Testis (tissue), 3 donors: ENCODE measurements around the gene RASL10B. TPM values are rescaled to one million over a fixed set of nuclear protein-coding genes. Genes with fewer than 3 reads are reported as not detected.
A peak's percentile ranks its signal among the peaks of the same experiment; 100 is the strongest.

Experiments used
- DNase-seq: peaks from one replicate; pipeline ENCODE4 v3.0.0-alpha.2; 2019
- H3K27ac ChIP-seq, 2 donors: fragments of 200-600 bp; sonication (generic); one replicate each; pipeline ENCODE4 v1.5.1; 2019
- H3K27me3 ChIP-seq: fragments of 200-600 bp; sonication (generic); one replicate; pipeline ENCODE4 v1.5.1; 2019
- H3K36me3 ChIP-seq: fragments of 200-600 bp; sonication (generic); one replicate; pipeline ENCODE4 v1.5.1; 2017; ENCODE audit warnings: low read depth; ENCODE audit errors: missing control alignments
- H3K4me1 ChIP-seq: fragments of 200-600 bp; sonication (generic); one replicate; pipeline ENCODE4 v1.5.1; 2019
- H3K4me3 ChIP-seq, 2 donors: fragments of 200-600 bp; sonication (generic); one replicate each; pipeline ENCODE4 v1.5.1; 2017 to 2019
- H3K9me3 ChIP-seq: fragments of 200-600 bp; sonication (generic); one replicate; pipeline ENCODE4 v1.5.1; 2017
- POLR2A ChIP-seq: fragments of 450-650 bp; IDR thresholded peaks from one replicate; pipeline ENCODE4 v1.6.1; 2017; ENCODE audit warnings: antibody characterized with exemption, mild to moderate bottlenecking, moderate library complexity
- WGBS, 2 donors: methylation state at CpG; one replicate each; pipeline ENCODE4 v1.1.5; 2018; 5-methylcytosine and 5-hydroxymethylcytosine counted together
- intact Hi-C: fragments of 100-400 bp; cut with DNase I; formaldehyde crosslinking; loops from one replicate; pipeline ENCODE4 v1.15.1; 2023; ENCODE audit warnings: low total_unique reads
- polyA plus RNA-seq: library from polyadenylated mRNA; stranded (reverse); fragments of 350-450 nt; fragmentation: Illumina TruSeq; extraction: RNeasy Lipid Tissue Mini Kit (QIAGEN cat#74804); gene quantifications from one replicate; pipeline ENCODE4 v1.2.3, GENCODE V29; 2014; ENCODE audit warnings: low read depth, low replicate concordance; ENCODE audit not compliant: insufficient read depth
- total RNA-seq, 2 donors: library from RNA; depleted of rRNA; stranded (reverse); fragments of >200 nt; gene quantifications; one replicate each; pipeline ENCODE4 v1.2.3, GENCODE V29; 2016
- TF ChIP-seq, protein P1 (sequence below), 3 experiments: fragments of 450-650 bp in 2 of 3; fragments of 200-600 bp in 1 of 3; sonication (generic) in 1 of 3; IDR thresholded peaks; one replicate each; pipeline ENCODE4 v1.5.1; 2016 to 2019; ENCODE audit warnings: antibody characterized with exemption in 3 of 3, mild to moderate bottlenecking in 2 of 3, moderate library complexity in 1 of 3

RASL10B gene
- total and polyA plus RNA-seq, 3 donors from 2014 or later: 2.5 to 4.8 (median 3.8) TPM

DNA sequence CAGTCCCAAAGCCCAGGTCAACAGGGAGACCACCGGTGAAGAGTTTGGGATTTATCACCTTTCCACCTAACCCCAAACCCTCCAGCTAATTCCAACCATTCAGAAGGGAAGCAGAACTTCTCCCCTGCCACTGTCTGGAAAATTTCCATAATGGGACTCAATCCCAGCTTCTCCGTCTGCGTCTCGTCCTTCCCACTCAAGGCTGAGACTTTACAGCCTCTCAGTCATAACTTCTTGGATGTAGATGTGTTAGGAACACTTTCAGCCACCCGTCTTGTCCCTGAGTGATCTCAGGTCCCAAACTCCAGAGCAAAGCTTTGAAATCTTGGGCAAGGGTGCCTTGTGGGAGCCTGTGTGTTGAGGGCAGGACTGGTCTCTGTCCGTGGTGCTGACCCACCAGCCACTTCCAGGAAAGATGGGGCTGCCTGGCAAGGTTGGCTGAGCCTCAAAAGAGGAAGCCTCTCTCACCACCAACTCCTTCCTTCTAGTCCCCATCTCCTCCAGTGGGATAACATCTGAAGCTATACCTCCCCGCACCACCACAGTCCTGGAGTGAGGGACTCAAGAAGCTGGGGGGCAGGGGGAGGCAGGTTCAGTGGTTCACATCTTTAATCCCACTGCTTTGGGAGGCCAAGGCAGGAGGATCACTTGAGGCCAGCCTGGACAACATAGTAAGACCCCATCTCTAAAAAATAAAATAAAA, 12.3 kb downstream of the RASL10B start:
- Histone ChIP-seq H3K4me3 (no peak overlapping the region), H3K4me1 (no peaks in the 10 kb centered on the region), H3K36me3 (no peaks in the 10 kb centered on the region), H3K27ac (no peak overlapping the region), H3K27me3 (no peaks in the 10 kb centered on the region), H3K9me3 (no peaks in the 10 kb centered on the region)
- 46 to 59% methylated on average over 6 to 7 of the region's 7 CpGs for WGBS, 2 donors
- intact Hi-C loops: no loop called here
- peak; percentile 46 for DNase-seq
- no peak for TF ChIP-seq POLR2A
- TF ChIP-seq, protein P1, sequence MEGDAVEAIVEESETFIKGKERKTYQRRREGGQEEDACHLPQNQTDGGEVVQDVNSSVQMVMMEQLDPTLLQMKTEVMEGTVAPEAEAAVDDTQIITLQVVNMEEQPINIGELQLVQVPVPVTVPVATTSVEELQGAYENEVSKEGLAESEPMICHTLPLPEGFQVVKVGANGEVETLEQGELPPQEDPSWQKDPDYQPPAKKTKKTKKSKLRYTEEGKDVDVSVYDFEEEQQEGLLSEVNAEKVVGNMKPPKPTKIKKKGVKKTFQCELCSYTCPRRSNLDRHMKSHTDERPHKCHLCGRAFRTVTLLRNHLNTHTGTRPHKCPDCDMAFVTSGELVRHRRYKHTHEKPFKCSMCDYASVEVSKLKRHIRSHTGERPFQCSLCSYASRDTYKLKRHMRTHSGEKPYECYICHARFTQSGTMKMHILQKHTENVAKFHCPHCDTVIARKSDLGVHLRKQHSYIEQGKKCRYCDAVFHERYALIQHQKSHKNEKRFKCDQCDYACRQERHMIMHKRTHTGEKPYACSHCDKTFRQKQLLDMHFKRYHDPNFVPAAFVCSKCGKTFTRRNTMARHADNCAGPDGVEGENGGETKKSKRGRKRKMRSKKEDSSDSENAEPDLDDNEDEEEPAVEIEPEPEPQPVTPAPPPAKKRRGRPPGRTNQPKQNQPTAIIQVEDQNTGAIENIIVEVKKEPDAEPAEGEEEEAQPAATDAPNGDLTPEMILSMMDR (IDR thresholded peaks at IDR 0.05): no peak

DNA sequence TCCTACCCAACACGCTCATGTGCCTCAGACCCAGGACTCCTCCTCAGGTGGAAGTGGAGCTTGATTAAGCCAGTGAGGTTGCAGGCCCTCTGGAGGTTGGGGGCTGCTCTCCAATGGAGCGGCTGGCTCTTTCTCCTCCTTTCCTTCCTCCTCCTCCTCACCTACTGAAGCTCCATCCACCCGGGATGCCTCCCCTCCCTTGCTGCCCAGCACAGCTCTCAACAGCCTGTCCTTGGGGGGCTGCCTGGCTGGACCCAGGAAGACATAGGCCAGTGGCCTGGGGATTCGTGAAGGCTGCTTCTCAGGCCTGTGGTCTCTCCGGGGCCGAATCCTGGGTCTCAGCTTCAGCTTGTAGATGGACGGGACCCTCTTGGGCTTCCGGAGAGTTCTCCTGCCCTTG, 13.4 kb downstream of the RASL10B start:
- intact Hi-C loops: no loop called here
- no peak for TF ChIP-seq POLR2A
- TF ChIP-seq, protein P1 (IDR thresholded peaks at IDR 0.05): no peak
- Histone ChIP-seq H3K9me3 (no peaks in the 10 kb centered on the region), H3K36me3 (no peaks in the 10 kb centered on the region), H3K4me1 (peaks cover 3% of the 10 kb centered on the region), H3K27me3 (no peaks in the 10 kb centered on the region), H3K4me3 (no peak overlapping the region), H3K27ac (no peak overlapping the region)
- 83% methylated on average over 4 to 6 of the region's 8 CpGs for WGBS, 2 donors
- DNase-seq: no peak

DNA sequence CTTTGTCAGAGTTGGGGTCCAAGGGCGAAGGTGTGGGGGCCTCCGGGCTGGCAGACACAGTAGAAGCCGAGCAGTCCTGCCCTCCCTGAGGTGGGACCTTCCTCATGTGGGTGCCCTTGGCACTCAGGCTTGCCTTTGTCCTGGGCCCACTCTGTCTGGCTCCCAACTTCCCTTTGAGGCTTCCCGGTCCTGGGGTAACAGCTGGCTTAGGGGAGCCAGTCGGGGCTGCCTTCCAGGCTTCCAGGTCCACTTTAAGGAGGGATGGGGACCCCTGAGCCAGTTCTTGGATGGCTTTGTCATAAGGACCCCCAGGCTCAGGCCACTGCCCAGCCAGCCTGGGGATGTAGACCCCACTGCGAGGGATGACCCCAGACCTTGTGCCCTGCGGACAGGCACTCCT, 13.8 kb downstream of the RASL10B start:
- WGBS, 2 donors: 60 to 86% methylated on average over 1 to 7 of the region's 7 CpGs
- H3K9me3 ChIP-seq: no peaks in the 10 kb centered on the region
- H3K4me3 ChIP-seq: no peak overlapping the region
- intact Hi-C loops: no loop called here
- peaks cover 7% of the 10 kb centered on the region for H3K4me1 ChIP-seq
- no peaks in the 10 kb centered on the region for H3K27me3 ChIP-seq
- H3K36me3 ChIP-seq: no peaks in the 10 kb centered on the region
- TF ChIP-seq POLR2A: no peak
- TF ChIP-seq, protein P1 (IDR thresholded peaks at IDR 0.05): no peak
- no peak overlapping the region for H3K27ac ChIP-seq
- DNase-seq: no peak

DNA sequence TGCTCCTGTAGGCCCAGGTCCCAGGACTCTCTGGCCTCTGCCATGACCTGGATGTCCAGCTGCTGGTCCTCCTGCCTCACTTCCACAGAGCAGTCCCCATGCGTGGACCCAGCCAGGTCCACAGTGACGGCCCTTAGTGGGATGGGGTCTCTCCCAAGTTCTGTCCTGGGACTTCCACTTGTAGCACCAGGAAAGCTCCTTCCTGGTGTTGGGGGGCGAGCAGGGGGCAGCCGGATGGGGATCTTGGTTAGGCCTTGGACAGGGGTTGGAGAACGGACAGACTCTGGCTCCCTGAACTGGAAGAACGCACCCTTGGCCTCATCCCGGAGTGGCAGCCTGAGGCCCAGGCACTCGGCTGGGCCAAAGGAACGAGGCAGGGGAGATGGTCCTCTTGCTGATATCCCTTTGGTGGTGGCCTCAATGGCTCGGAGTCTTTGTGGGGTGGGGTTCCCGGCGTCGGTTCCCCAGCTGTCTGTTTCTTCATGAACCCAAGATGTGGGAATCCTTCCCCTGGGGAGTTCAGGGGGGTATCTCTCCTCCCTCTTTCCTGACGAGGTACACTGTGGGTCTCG, 14.4 kb downstream of the RASL10B start:
- Histone ChIP-seq H3K4me3 (no peak overlapping the region), H3K27me3 (no peaks in the 10 kb centered on the region), H3K4me1 (peaks cover 8% of the 10 kb centered on the region), H3K36me3 (no peaks in the 10 kb centered on the region), H3K9me3 (no peaks in the 10 kb centered on the region), H3K27ac (no peak overlapping the region)
- WGBS, 2 donors: 86 to 89% methylated on average over 11 to 15 of the region's 15 CpGs
- TF ChIP-seq, protein P1 (IDR thresholded peaks at IDR 0.05): no peak
- no peak for TF ChIP-seq POLR2A
- no peak for DNase-seq
- intact Hi-C loops: no loop called here
